ENCODE data around the gene RHBDF2. TPM values are rescaled to one million over a fixed set of nuclear protein-coding genes. Genes with fewer than 3 reads are reported as not detected.

Gene RHBDF2
- total RNA-seq, 3 donors from 2014 or later (not counting 1 experiment from before 2014, with no cell fraction given): 194 to 233 (median 202) TPM

DNA sequence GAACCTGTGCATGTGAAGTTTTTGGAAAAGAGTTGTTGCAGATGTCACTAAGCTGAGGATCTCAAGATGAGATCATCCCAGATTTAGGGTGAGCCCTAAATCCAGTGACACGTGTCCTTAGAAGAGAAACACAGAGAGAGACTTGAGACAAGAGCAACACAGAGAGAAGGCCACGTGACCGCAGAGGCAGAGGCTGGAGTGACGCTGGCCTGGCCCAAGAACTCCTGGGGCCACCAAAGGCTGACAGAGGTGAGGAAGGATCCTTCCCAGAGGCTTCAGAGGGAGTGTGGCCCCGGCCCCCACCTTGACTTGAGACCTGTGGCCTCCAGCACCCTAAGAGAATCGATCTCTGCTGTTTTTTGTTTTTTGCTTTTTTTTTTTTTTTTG is 12.1 kb upstream of the RHBDF2 start:
- H3K27ac ChIP-seq (ENCODE audit: low read length): peak overlapping the region; percentile 86
- Mint-ChIP-seq H3K9me3 (no peaks in the 10 kb centered on the region), H3K4me3 (peak overlapping the region; percentile 68)

DNA sequence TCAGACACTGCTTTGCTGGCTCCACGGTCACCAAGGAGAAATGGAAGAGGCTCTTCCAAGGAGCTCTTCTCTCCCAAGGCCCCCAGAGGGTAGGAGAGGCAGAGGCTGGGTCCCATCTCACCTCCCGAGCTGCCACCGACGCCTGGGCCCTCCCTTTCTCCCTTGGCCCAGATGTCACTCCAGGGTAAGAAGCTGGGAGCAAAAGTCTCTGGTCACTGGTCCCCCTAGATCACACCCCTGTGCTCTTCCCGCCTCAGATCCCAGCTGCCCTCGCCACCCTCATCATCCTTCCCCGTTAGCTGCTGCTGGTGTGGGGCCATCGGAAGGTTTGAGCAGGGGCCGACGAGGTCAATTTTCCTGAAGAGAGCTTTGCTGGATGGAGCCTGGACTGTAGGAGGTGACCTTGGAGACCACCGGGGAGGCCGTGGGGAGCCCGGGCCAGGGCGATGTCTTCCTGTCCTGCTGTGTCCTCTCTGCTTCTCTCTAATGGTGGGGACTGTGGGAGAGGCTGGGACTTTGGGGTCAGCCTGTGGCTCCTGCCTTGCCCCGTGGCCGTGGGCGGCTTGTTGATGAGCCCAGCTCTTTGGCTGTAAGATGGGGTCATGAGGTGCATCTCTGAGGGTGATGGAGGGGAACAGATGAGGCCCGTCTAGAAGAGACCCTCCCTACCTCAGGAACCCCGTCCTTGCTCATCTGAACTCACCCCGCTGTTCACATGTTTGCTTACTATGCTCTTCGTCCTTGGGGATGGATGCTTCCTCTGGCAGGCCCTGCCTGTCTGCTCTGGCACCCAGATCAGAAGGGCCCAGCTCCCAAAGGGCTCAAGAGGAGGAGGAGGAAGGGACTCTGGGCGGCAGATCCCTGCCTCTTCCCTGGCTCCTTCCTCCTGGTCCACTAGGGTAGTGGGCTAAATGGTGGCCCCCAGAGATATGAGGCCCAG is 11.4 kb upstream of the RHBDF2 start:
- Histone ChIP-seq H3K9me3 (ENCODE audit: control insufficient read depth, insufficient read depth, low read length) (no peaks in the 10 kb centered on the region), H3K4me3 (ENCODE audit: low read length) (no peak overlapping the region), H3K27ac (ENCODE audit: low read length) (peak overlapping the region; percentile 86), H3K4me1 (ENCODE audit: control insufficient read depth, insufficient read depth, low read length) (peaks cover 69% of the 10 kb centered on the region), H3K27me3 (ENCODE audit: control insufficient read depth, insufficient read depth, low read length) (no peaks in the 10 kb centered on the region), H3K36me3 (ENCODE audit: control insufficient read depth, insufficient read depth, low read length) (no peaks in the 10 kb centered on the region)
- Mint-ChIP-seq H3K36me3 (no peaks in the 10 kb centered on the region), H3K4me3 (peak overlapping the region; percentile 68), H3K9me3 (no peaks in the 10 kb centered on the region), H3K27ac (peak overlapping the region; percentile 92 to 96), H3K27me3 (ENCODE audit: low read depth in 2 of 2) (no peaks in the 10 kb centered on the region), H3K4me1 (peaks cover 43 to 46% of the 10 kb centered on the region in 2 donors)
- DNase-seq: no peak
- WGBS (ENCODE audit: insufficient coverage): 88% methylated on average over 22 of the region's 22 CpGs
- intact Hi-C loops (cut with micrococcal nuclease): loop anchor here (10.0 kb wide), 1 partner anchor 248 kb away; the partner anchor contains the start of gene UBALD2
- TF ChIP-seq, protein P1, sequence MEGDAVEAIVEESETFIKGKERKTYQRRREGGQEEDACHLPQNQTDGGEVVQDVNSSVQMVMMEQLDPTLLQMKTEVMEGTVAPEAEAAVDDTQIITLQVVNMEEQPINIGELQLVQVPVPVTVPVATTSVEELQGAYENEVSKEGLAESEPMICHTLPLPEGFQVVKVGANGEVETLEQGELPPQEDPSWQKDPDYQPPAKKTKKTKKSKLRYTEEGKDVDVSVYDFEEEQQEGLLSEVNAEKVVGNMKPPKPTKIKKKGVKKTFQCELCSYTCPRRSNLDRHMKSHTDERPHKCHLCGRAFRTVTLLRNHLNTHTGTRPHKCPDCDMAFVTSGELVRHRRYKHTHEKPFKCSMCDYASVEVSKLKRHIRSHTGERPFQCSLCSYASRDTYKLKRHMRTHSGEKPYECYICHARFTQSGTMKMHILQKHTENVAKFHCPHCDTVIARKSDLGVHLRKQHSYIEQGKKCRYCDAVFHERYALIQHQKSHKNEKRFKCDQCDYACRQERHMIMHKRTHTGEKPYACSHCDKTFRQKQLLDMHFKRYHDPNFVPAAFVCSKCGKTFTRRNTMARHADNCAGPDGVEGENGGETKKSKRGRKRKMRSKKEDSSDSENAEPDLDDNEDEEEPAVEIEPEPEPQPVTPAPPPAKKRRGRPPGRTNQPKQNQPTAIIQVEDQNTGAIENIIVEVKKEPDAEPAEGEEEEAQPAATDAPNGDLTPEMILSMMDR (IDR thresholded peaks at IDR 0.05): no peak
- ATAC-seq: no peak

More for the DNA sequence above, 12.1 kb upstream of the RHBDF2 start:
- no peaks in the 10 kb centered on the region for H3K36me3 ChIP-seq (ENCODE audit: control insufficient read depth, insufficient read depth, low read length)
- ATAC-seq: no peak
- Mint-ChIP-seq H3K27ac (peak overlapping the region; percentile 92 to 96), H3K4me1 (peaks cover 43 to 51% of the 10 kb centered on the region in 2 donors), H3K36me3 (no peaks in the 10 kb centered on the region), H3K27me3 (ENCODE audit: low read depth in 2 of 2) (no peaks in the 10 kb centered on the region)
- intact Hi-C loops (cut with micrococcal nuclease): loop anchor here (10.0 kb wide), 1 partner anchor 248 kb away; the partner anchor contains the start of gene UBALD2
- no peaks in the 10 kb centered on the region for H3K27me3 ChIP-seq (ENCODE audit: control insufficient read depth, insufficient read depth, low read length)
- H3K4me3 ChIP-seq (ENCODE audit: low read length): no peak overlapping the region
- TF ChIP-seq, protein P1 (IDR thresholded peaks at IDR 0.05): no peak
- H3K9me3 ChIP-seq (ENCODE audit: control insufficient read depth, insufficient read depth, low read length): no peaks in the 10 kb centered on the region
- 74% methylated on average over 6 of the region's 6 CpGs for WGBS (ENCODE audit: insufficient coverage)
- DNase-seq: no peak
- H3K4me1 ChIP-seq (ENCODE audit: control insufficient read depth, insufficient read depth, low read length): peaks cover 76% of the 10 kb centered on the region

DNA sequence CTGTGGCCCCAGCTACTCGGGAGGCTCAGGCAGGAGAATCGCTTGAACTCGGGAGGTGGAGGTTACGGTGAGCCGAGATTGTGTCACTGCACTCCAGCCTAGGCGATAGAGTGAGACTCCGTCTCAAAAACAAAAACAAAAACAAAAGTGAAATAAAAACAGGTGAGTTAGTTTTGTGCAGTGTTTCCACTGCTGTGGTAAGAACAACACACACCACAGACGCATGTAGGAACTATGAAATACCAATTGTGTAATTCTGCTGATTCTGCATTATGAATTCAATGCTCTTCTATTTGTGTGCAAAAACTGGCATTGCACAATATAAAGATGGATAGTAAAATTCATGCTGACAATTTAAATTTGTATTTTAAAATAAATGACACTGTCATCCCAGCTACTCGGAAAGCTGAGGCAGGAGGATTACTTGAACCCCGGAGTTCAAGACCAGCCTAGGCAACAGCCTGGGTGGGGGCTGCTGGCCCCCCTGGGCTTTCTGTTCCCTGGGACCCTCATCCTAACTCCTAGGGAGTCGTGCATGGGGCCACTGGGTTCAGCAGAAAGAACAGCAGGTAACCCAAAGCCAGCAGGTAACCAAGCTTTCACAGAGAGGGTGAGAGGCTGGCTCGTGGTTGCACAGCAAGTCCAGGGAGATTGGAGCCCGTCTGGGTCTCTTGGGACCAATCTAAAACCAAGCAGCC is 10.6 kb upstream of the RHBDF2 start:
- intact Hi-C loops (cut with micrococcal nuclease): loop anchor here (10.0 kb wide), 1 partner anchor 247 kb away; the partner anchor contains the start of gene UBALD2
- TF ChIP-seq, protein P1 (IDR thresholded peaks at IDR 0.05): no peak
- H3K4me1 Mint-ChIP-seq: peaks cover 43 to 49% of the 10 kb centered on the region in 2 donors
- DNase-seq: peak in 1 of 2 donors; percentile 46
- Histone ChIP-seq H3K4me3 (ENCODE audit: low read length) (no peak overlapping the region), H3K4me1 (ENCODE audit: control insufficient read depth, insufficient read depth, low read length) (peaks cover 66% of the 10 kb centered on the region), H3K27ac (ENCODE audit: low read length) (peak overlapping the region; percentile 1), H3K36me3 (ENCODE audit: control insufficient read depth, insufficient read depth, low read length) (no peaks in the 10 kb centered on the region), H3K9me3 (ENCODE audit: control insufficient read depth, insufficient read depth, low read length) (no peaks in the 10 kb centered on the region), H3K27me3 (ENCODE audit: control insufficient read depth, insufficient read depth, low read length) (no peaks in the 10 kb centered on the region)
- H3K27me3 Mint-ChIP-seq (ENCODE audit: low read depth in 2 of 2): no peaks in the 10 kb centered on the region
- ATAC-seq: no peak
- H3K9me3 Mint-ChIP-seq: no peaks in the 10 kb centered on the region
- H3K4me3 Mint-ChIP-seq: no peak overlapping the region
- H3K27ac Mint-ChIP-seq: peak overlapping the region; percentile 53 to 58
- no peaks in the 10 kb centered on the region for H3K36me3 Mint-ChIP-seq
- 79% methylated on average over 13 of the region's 13 CpGs for WGBS (ENCODE audit: insufficient coverage)
